Vagina (tissue), 2 donors: Measurements from ENCODE around the gene REV1.

Source experiments
- POLR2A ChIP-seq, 2 donors: fragments of 450-650 bp; IDR thresholded peaks; one replicate each; pipeline ENCODE4 v1.6.1; 2017; ENCODE audit warnings: antibody characterized with exemption in 2 of 2, mild to moderate bottlenecking in 2 of 2, moderate library complexity in 2 of 2
- POLR2AphosphoS5 ChIP-seq, 2 donors: sonication (generic); formaldehyde crosslinking; IDR thresholded peaks; one replicate each; pipeline ENCODE4 v1.9.0; 2017; ENCODE audit warnings: antibody characterized with exemption in 2 of 2, mild to moderate bottlenecking in 2 of 2, low read depth in 1 of 2; ENCODE audit not compliant: insufficient read depth in 1 of 2
- TF ChIP-seq, protein P1 (sequence below), 3 experiments: fragments of 450-650 bp in 2 of 3; fragments of 200-600 bp in 1 of 3; sonication (generic) in 1 of 3; IDR thresholded peaks; one replicate each; pipeline ENCODE4 v1.5.1; 2017 to 2019; ENCODE audit warnings: antibody characterized with exemption in 3 of 3, mild to moderate bottlenecking in 2 of 3, moderate library complexity in 2 of 3

DNA sequence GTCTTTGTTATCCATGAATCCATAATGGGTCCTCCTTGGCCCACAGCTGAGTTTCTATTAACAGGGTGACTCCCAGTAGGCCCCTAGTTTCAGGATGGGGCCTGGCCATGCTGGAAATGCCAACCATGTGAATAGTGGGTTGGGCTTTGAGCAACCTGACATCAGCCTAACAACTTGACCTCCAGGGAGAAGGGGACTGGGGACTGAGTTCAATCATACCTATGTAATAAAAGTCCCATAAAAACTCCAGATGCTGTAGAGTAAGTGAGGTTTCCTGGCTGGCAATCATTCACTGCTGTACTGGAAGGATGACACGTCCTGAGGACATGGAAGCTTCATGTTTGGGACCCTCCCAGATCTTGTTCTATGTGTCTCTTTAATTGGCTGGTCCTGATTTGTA lies 7.9 kb downstream of the REV1 start:
- TF ChIP-seq, protein P1, sequence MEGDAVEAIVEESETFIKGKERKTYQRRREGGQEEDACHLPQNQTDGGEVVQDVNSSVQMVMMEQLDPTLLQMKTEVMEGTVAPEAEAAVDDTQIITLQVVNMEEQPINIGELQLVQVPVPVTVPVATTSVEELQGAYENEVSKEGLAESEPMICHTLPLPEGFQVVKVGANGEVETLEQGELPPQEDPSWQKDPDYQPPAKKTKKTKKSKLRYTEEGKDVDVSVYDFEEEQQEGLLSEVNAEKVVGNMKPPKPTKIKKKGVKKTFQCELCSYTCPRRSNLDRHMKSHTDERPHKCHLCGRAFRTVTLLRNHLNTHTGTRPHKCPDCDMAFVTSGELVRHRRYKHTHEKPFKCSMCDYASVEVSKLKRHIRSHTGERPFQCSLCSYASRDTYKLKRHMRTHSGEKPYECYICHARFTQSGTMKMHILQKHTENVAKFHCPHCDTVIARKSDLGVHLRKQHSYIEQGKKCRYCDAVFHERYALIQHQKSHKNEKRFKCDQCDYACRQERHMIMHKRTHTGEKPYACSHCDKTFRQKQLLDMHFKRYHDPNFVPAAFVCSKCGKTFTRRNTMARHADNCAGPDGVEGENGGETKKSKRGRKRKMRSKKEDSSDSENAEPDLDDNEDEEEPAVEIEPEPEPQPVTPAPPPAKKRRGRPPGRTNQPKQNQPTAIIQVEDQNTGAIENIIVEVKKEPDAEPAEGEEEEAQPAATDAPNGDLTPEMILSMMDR (IDR thresholded peaks at IDR 0.05) = no peak
- no peak for TF ChIP-seq POLR2AphosphoS5 (IDR thresholded peaks at IDR 0.05; ENCODE audit: insufficient read depth in 1 of 2, low read depth in 1 of 2)
- TF ChIP-seq POLR2A (IDR thresholded peaks at IDR 0.05) = no peak
